Astrocyte (in vitro differentiated cells and primary cell): ENCODE results near the gene TRPC6. TPM values are rescaled to one million over a fixed set of nuclear protein-coding genes. Genes with fewer than 3 reads are reported as not detected.

Experiments used
- DNase-seq: peaks from one replicate; pipeline ENCODE4 v3.0.0-alpha.2; 2010; ENCODE audit warnings: low read depth
- FAIRE-seq: peaks from 2 replicates; lab custom pipeline; 2011; peaks lifted over from hg19 to GRCh38; lab: Jason Lieb, UNC
- H2AFZ ChIP-seq: 2 replicates; pipeline ENCODE4 v1.6.0; 2012; ENCODE audit warnings: low read depth, low read length, inconsistent platforms
- H3K27ac ChIP-seq: 2 replicates; pipeline ENCODE4 v1.5.1; 2011; ENCODE audit warnings: low read depth, low read length, inconsistent platforms
- H3K27me3 ChIP-seq: 2 replicates; pipeline ENCODE4 v1.6.0; 2011; ENCODE audit warnings: low read length, inconsistent platforms; ENCODE audit not compliant: insufficient read depth
- H3K36me3 ChIP-seq: 2 replicates; pipeline ENCODE4 v1.5.1; 2011; ENCODE audit warnings: low read length, inconsistent platforms; ENCODE audit not compliant: insufficient read depth
- H3K4me1 ChIP-seq: 2 replicates; pipeline ENCODE4 v1.5.1; 2011; ENCODE audit warnings: low read length, inconsistent platforms; ENCODE audit not compliant: insufficient read depth
- H3K4me2 ChIP-seq: 2 replicates; pipeline ENCODE4 v1.6.0; 2012; ENCODE audit warnings: low read length, inconsistent platforms
- H3K4me3 ChIP-seq: 2 replicates; pipeline ENCODE4 v1.5.1; 2011; ENCODE audit warnings: low read depth, mild to moderate bottlenecking, low read length, inconsistent platforms; ENCODE audit not compliant: insufficient read depth
- H3K79me2 ChIP-seq: 2 replicates; pipeline ENCODE4 v1.6.0; 2012; ENCODE audit warnings: mild to moderate bottlenecking, low read length, inconsistent platforms; ENCODE audit not compliant: insufficient read depth
- H3K9ac ChIP-seq: 2 replicates; pipeline ENCODE4 v1.6.0; 2012; ENCODE audit warnings: mild to moderate bottlenecking, low read length, inconsistent platforms
- H3K9me3 ChIP-seq: 2 replicates; pipeline ENCODE4 v1.5.1; 2012; ENCODE audit warnings: low read depth, mild to moderate bottlenecking, low read length, inconsistent platforms; ENCODE audit not compliant: insufficient read depth
- H4K20me1 ChIP-seq: 2 replicates; pipeline ENCODE4 v1.6.0; 2012; ENCODE audit warnings: low read length, inconsistent platforms; ENCODE audit not compliant: insufficient read depth
- H3K27ac Mint-ChIP-seq: one replicate; pipeline ENCODE4 v1.8.0; 2021; ENCODE audit warnings: mild to moderate bottlenecking, mixed read lengths; ENCODE audit not compliant: unreplicated experiment
- H3K27me3 Mint-ChIP-seq: one replicate; pipeline ENCODE4 v1.8.0; 2021; ENCODE audit warnings: low read depth, mixed read lengths; ENCODE audit not compliant: unreplicated experiment
- H3K36me3 Mint-ChIP-seq: one replicate; pipeline ENCODE4 v1.8.0; 2021; ENCODE audit warnings: low read depth, mixed read lengths; ENCODE audit not compliant: unreplicated experiment
- H3K4me1 Mint-ChIP-seq: one replicate; pipeline ENCODE4 v1.8.0; 2021; ENCODE audit warnings: low read depth, mixed read lengths; ENCODE audit not compliant: unreplicated experiment
- H3K4me3 Mint-ChIP-seq: one replicate; pipeline ENCODE4 v1.8.0; 2021; ENCODE audit warnings: mild to moderate bottlenecking, moderate library complexity, mixed read lengths; ENCODE audit not compliant: unreplicated experiment
- H3K9me3 Mint-ChIP-seq: one replicate; pipeline ENCODE4 v1.8.0; 2021; ENCODE audit warnings: mild to moderate bottlenecking, mixed read lengths; ENCODE audit not compliant: unreplicated experiment
- CTCF ChIP-seq: IDR thresholded peaks from 2 replicates; pipeline ENCODE4 v1.5.1; 2011; ENCODE audit warnings: low read depth, mild to moderate bottlenecking, inconsistent platforms, low read length, moderate library complexity; ENCODE audit not compliant: insufficient read depth
- EZH2 ChIP-seq: IDR thresholded peaks from 2 replicates; pipeline ENCODE4 v1.6.1; 2012; ENCODE audit warnings: mild to moderate bottlenecking, low read length, inconsistent platforms; ENCODE audit not compliant: insufficient read depth
- total RNA-seq: library from RNA; stranded (reverse); gene quantifications from 2 replicates; pipeline ENCODE4 v1.2.1, GENCODE V29; 2021

TRPC6 gene
- total RNA-seq, 1 donor from 2014 or later, result 0.07 TPM

GRCh38 chr11:101576456-101576855 is 7.4 kb downstream of the TRPC6 start:
- H4K20me1 ChIP-seq, result no peaks in the 10 kb centered on the region
- H3K27me3 ChIP-seq, result peaks cover under 1% of the 10 kb centered on the region
- H3K9ac ChIP-seq, result no peak overlapping the region
- FAIRE-seq (no peak), DNase-seq (no peak)
- H2AFZ ChIP-seq, result no peak overlapping the region
- H3K4me3 Mint-ChIP-seq, result no peak overlapping the region
- no peaks in the 10 kb centered on the region for H3K36me3 ChIP-seq
- no peaks in the 10 kb centered on the region for H3K4me1 ChIP-seq
- H3K4me1 Mint-ChIP-seq, result no peaks in the 10 kb centered on the region
- H3K79me2 ChIP-seq, result no peaks in the 10 kb centered on the region
- H3K27ac Mint-ChIP-seq, result no peak overlapping the region
- no peak overlapping the region for H3K4me2 ChIP-seq
- H3K4me3 ChIP-seq, result no peak overlapping the region
- H3K9me3 ChIP-seq, result no peaks in the 10 kb centered on the region
- no peak overlapping the region for H3K27ac ChIP-seq
- H3K9me3 Mint-ChIP-seq, result peaks cover 2% of the 10 kb centered on the region
- peaks cover 7% of the 10 kb centered on the region for H3K27me3 Mint-ChIP-seq
- H3K36me3 Mint-ChIP-seq, result no peaks in the 10 kb centered on the region
- no peak for TF ChIP-seq EZH2
- no peak for TF ChIP-seq CTCF

- Histone ChIP-seq H3K36me3 (no peaks in the 10 kb centered on the region), H3K9me3 (no peaks in the 10 kb centered on the region), H3K27ac (no peak overlapping the region), H3K27me3 (no peaks in the 10 kb centered on the region), H3K9ac (no peak overlapping the region), H3K4me2 (no peak overlapping the region), H3K4me1 (no peaks in the 10 kb centered on the region), H3K4me3 (no peak overlapping the region), H2AFZ (no peak overlapping the region), H4K20me1 (no peaks in the 10 kb centered on the region), H3K79me2 (no peaks in the 10 kb centered on the region)
- no peaks in the 10 kb centered on the region for H3K27me3 Mint-ChIP-seq
- no peaks in the 10 kb centered on the region for H3K4me1 Mint-ChIP-seq
- no peak for TF ChIP-seq EZH2
- no peak for TF ChIP-seq CTCF
- H3K36me3 Mint-ChIP-seq, result no peaks in the 10 kb centered on the region
- H3K27ac Mint-ChIP-seq, result no peak overlapping the region
- DNase-seq (no peak), FAIRE-seq (no peak)
- H3K4me3 Mint-ChIP-seq, result no peak overlapping the region
- H3K9me3 Mint-ChIP-seq, result peaks cover 2% of the 10 kb centered on the region
Observed at GRCh38 chr11:101574886-101575285, 8.9 kb downstream of the TRPC6 start.

GRCh38 chr11:101567071-101567470 is 16.7 kb downstream of the TRPC6 start:
- Histone ChIP-seq H2AFZ (no peak overlapping the region), H4K20me1 (no peaks in the 10 kb centered on the region), H3K79me2 (no peaks in the 10 kb centered on the region), H3K4me3 (no peak overlapping the region), H3K4me1 (no peaks in the 10 kb centered on the region), H3K9me3 (no peaks in the 10 kb centered on the region), H3K27me3 (no peaks in the 10 kb centered on the region), H3K9ac (no peak overlapping the region), H3K4me2 (no peak overlapping the region), H3K36me3 (no peaks in the 10 kb centered on the region), H3K27ac (no peak overlapping the region)
- TF ChIP-seq CTCF, result no peak
- no peak for TF ChIP-seq EZH2
- no peaks in the 10 kb centered on the region for H3K4me1 Mint-ChIP-seq
- FAIRE-seq (no peak), DNase-seq (no peak)
- H3K9me3 Mint-ChIP-seq, result peaks cover 2% of the 10 kb centered on the region
- no peak overlapping the region for H3K27ac Mint-ChIP-seq
- no peak overlapping the region for H3K4me3 Mint-ChIP-seq
- no peaks in the 10 kb centered on the region for H3K36me3 Mint-ChIP-seq
- H3K27me3 Mint-ChIP-seq, result no peaks in the 10 kb centered on the region
